Endothelial cell (in vitro differentiated cells): ENCODE data around the gene MTMR3. TPM values are rescaled to one million over a fixed set of nuclear protein-coding genes. Genes with fewer than 3 reads are reported as not detected.

Source experiments
- DNase-seq: peaks from one replicate; pipeline ENCODE4 v3.0.0; 2021; ENCODE audit warnings: low spot score
- H3K27ac Mint-ChIP-seq: one replicate; pipeline ENCODE4 v1.8.0; 2021; ENCODE audit warnings: mixed read lengths, inconsistent platforms; ENCODE audit not compliant: unreplicated experiment
- H3K27me3 Mint-ChIP-seq: one replicate; pipeline ENCODE4 v1.8.0; 2021; ENCODE audit warnings: mild to moderate bottlenecking, moderate library complexity, mixed read lengths, inconsistent platforms; ENCODE audit not compliant: unreplicated experiment
- H3K36me3 Mint-ChIP-seq: one replicate; pipeline ENCODE4 v1.8.0; 2021; ENCODE audit warnings: mild to moderate bottlenecking, low read depth, mixed read lengths, inconsistent platforms; ENCODE audit not compliant: unreplicated experiment
- H3K4me1 Mint-ChIP-seq: one replicate; pipeline ENCODE4 v1.8.0; 2021; ENCODE audit warnings: mild to moderate bottlenecking, mixed read lengths, inconsistent platforms; ENCODE audit not compliant: unreplicated experiment
- H3K4me3 Mint-ChIP-seq: one replicate; pipeline ENCODE4 v1.8.0; 2021; ENCODE audit warnings: mild to moderate bottlenecking, mixed read lengths, inconsistent platforms; ENCODE audit not compliant: unreplicated experiment
- H3K9me3 Mint-ChIP-seq: one replicate; pipeline ENCODE4 v1.8.0; 2021; ENCODE audit warnings: mixed read lengths, inconsistent platforms; ENCODE audit not compliant: unreplicated experiment
- CTCF ChIP-seq: fragments of 200-600 bp; sonication (generic); IDR thresholded peaks from one replicate; pipeline ENCODE4 v1.5.0; 2021; ENCODE audit warnings: antibody characterized with exemption; ENCODE audit not compliant: unreplicated experiment
- total RNA-seq: library from RNA; stranded (reverse); fragmentation: NEBNext Ultra II Directional; extraction: Animal tissue kit (Norgen Biotek cat#: 25700); gene quantifications from one replicate; pipeline ENCODE4 v1.2.1, GENCODE V29; 2021; ENCODE audit not compliant: unreplicated experiment

The MTMR3 gene
- total RNA-seq, 1 donor from 2014 or later, result 39.1 TPM

- TF ChIP-seq CTCF, result no peak
- H3K9me3 Mint-ChIP-seq, result no peaks in the 10 kb centered on the region
- no peaks in the 10 kb centered on the region for H3K4me1 Mint-ChIP-seq
- DNase-seq, result no peak
- H3K4me3 Mint-ChIP-seq, result no peak overlapping the region
- no peak overlapping the region for H3K27ac Mint-ChIP-seq
- no peaks in the 10 kb centered on the region for H3K36me3 Mint-ChIP-seq
- no peaks in the 10 kb centered on the region for H3K27me3 Mint-ChIP-seq
Observed at GRCh38 chr22:30033901-30034300, 150.9 kb downstream of the MTMR3 start.

GRCh38 chr22:30036656-30037055, 153.7 kb downstream of the MTMR3 start:
- no peaks in the 10 kb centered on the region for H3K9me3 Mint-ChIP-seq
- DNase-seq, result no peak
- no peaks in the 10 kb centered on the region for H3K36me3 Mint-ChIP-seq
- H3K4me1 Mint-ChIP-seq, result no peaks in the 10 kb centered on the region
- H3K27me3 Mint-ChIP-seq, result peaks cover 2% of the 10 kb centered on the region
- TF ChIP-seq CTCF, result no peak
- H3K4me3 Mint-ChIP-seq, result no peak overlapping the region
- no peak overlapping the region for H3K27ac Mint-ChIP-seq

- H3K4me1 Mint-ChIP-seq, result no peaks in the 10 kb centered on the region
- H3K27ac Mint-ChIP-seq, result peak overlapping the region; percentile 12
- no peaks in the 10 kb centered on the region for H3K36me3 Mint-ChIP-seq
- peaks cover 2% of the 10 kb centered on the region for H3K27me3 Mint-ChIP-seq
- no peaks in the 10 kb centered on the region for H3K9me3 Mint-ChIP-seq
- no peak for TF ChIP-seq CTCF
- H3K4me3 Mint-ChIP-seq, result no peak overlapping the region
- DNase-seq, result no peak
Observed at GRCh38 chr22:30038219-30038618, 155.2 kb downstream of the MTMR3 start.

GRCh38 chr22:30040499-30041260, 157.7 kb downstream of the MTMR3 start:
- no peak overlapping the region for H3K4me3 Mint-ChIP-seq
- peaks cover 4% of the 10 kb centered on the region for H3K27me3 Mint-ChIP-seq
- DNase-seq, result no peak
- TF ChIP-seq CTCF, result no peak
- no peaks in the 10 kb centered on the region for H3K36me3 Mint-ChIP-seq
- H3K9me3 Mint-ChIP-seq, result no peaks in the 10 kb centered on the region
- H3K4me1 Mint-ChIP-seq, result peaks cover 5% of the 10 kb centered on the region
- H3K27ac Mint-ChIP-seq, result no peak overlapping the region

GRCh38 chr22:30041475-30041874, 158.5 kb downstream of the MTMR3 start:
- DNase-seq, result no peak
- Mint-ChIP-seq H3K27ac (no peak overlapping the region), H3K4me3 (no peak overlapping the region), H3K36me3 (no peaks in the 10 kb centered on the region), H3K4me1 (peaks cover 5% of the 10 kb centered on the region), H3K27me3 (peaks cover 4% of the 10 kb centered on the region), H3K9me3 (no peaks in the 10 kb centered on the region)
- TF ChIP-seq CTCF, result no peak
